Measurements from ENCODE around the gene MYO7B.

GRCh38 chr2:127631997-127632581 lies 96.6 kb downstream of the MYO7B start:
- no peak for TF ChIP-seq CTCF (IDR thresholded peaks at IDR 0.05)
- no peak for TF ChIP-seq POLR2A (IDR thresholded peaks at IDR 0.05)

All from Peyer's patch (tissue), 4 donors.